T-helper 1 cell treated with Interleukin-12 subunit alpha and Interleukin-12 subunit beta and Interleukin-4 antibody, amounts not matched to agents 30 μg/mL and 1 μg/mL, for 36 hours (primary cell): ENCODE measurements around the gene NAA25.
A peak's percentile ranks its signal among the peaks of the same experiment; 100 is the strongest.
"Not testable (repeated sequence)": the region's sequence is repeated elsewhere in the genome, so short reads cannot be mapped to it uniquely, and the experiment has no call there.

Experiments
- H3K27ac Mint-ChIP-seq: one replicate; pipeline ENCODE4 v1.8.0; 2021; ENCODE audit warnings: mild to moderate bottlenecking, mixed read lengths
- H3K27me3 Mint-ChIP-seq: one replicate; pipeline ENCODE4 v1.8.0; 2021; ENCODE audit warnings: low read depth, mixed read lengths
- H3K36me3 Mint-ChIP-seq: one replicate; pipeline ENCODE4 v1.8.0; 2021; ENCODE audit warnings: low read depth, mixed read lengths
- H3K4me1 Mint-ChIP-seq: one replicate; pipeline ENCODE4 v1.8.0; 2021; ENCODE audit warnings: low read depth, mixed read lengths
- H3K4me3 Mint-ChIP-seq: one replicate; pipeline ENCODE4 v1.8.0; 2021; ENCODE audit warnings: mild to moderate bottlenecking, moderate library complexity, mixed read lengths
- H3K9me3 Mint-ChIP-seq: one replicate; pipeline ENCODE4 v1.8.0; 2021; ENCODE audit warnings: mixed read lengths

NAA25 gene

GRCh38 chr12:112013601-112014402 is 94.8 kb downstream of the NAA25 start:
- Mint-ChIP-seq H3K4me3 (peak overlapping the region; percentile 85), H3K36me3 (peaks cover 33% of the 10 kb centered on the region), H3K4me1 (peaks cover 45% of the 10 kb centered on the region), H3K27me3 (no peaks in the 10 kb centered on the region), H3K9me3 (peaks cover 8% of the 10 kb centered on the region), H3K27ac (peak overlapping the region; percentile 91)

- peaks cover 33% of the 10 kb centered on the region for H3K36me3 Mint-ChIP-seq
- H3K27ac Mint-ChIP-seq = peak within 1 kb of the TSS; percentile 91
- H3K27me3 Mint-ChIP-seq = no peaks in the 10 kb centered on the region
- peaks cover 8% of the 10 kb centered on the region for H3K9me3 Mint-ChIP-seq
- peak within 1 kb of the TSS; percentile 85 for H3K4me3 Mint-ChIP-seq
- H3K4me1 Mint-ChIP-seq = peaks cover 39% of the 10 kb centered on the region
Observed at GRCh38 chr12:112012775-112013600, 95.6 kb downstream of the NAA25 start, which contains the start of the genes ERP29 and TMEM116. TSS of gene ERP29 (plus strand) at chr12:112013426. CDS start at chr12:112013466, 40 bp downstream. TSS of gene TMEM116 (minus strand) at chr12:112013165. CDS start at chr12:112005270, 7,895 bp downstream.

GRCh38 chr12:112011685-112012084 is 96.9 kb downstream of the NAA25 start:
- peaks cover 29% of the 10 kb centered on the region for H3K36me3 Mint-ChIP-seq
- H3K9me3 Mint-ChIP-seq = peaks cover 8% of the 10 kb centered on the region
- H3K4me3 Mint-ChIP-seq = peak overlapping the region; percentile 85
- peaks cover 38% of the 10 kb centered on the region for H3K4me1 Mint-ChIP-seq
- H3K27me3 Mint-ChIP-seq = no peaks in the 10 kb centered on the region
- peak overlapping the region; percentile 91 for H3K27ac Mint-ChIP-seq

GRCh38 chr12:112010415-112011344 is 97.9 kb downstream of the NAA25 start:
- Mint-ChIP-seq H3K27me3 (no peaks in the 10 kb centered on the region), H3K36me3 (peaks cover 25% of the 10 kb centered on the region), H3K9me3 (peaks cover 1% of the 10 kb centered on the region), H3K4me1 (peaks cover 41% of the 10 kb centered on the region), H3K4me3 (peak overlapping the region; percentile 85), H3K27ac (no peak overlapping the region)

GRCh38 chr12:112009596-112009995 is 99.0 kb downstream of the NAA25 start:
- H3K9me3 Mint-ChIP-seq, H3K27ac Mint-ChIP-seq, H3K27me3 Mint-ChIP-seq, H3K4me3 Mint-ChIP-seq: not testable (repeated sequence)
- peaks cover 19% of the 10 kb centered on the region for H3K36me3 Mint-ChIP-seq
- peaks cover 38% of the 10 kb centered on the region for H3K4me1 Mint-ChIP-seq

- no peak overlapping the region for H3K27ac Mint-ChIP-seq
- H3K9me3 Mint-ChIP-seq = no peaks in the 10 kb centered on the region
- H3K4me1 Mint-ChIP-seq = peaks cover 33% of the 10 kb centered on the region
- peaks cover 13% of the 10 kb centered on the region for H3K36me3 Mint-ChIP-seq
- H3K27me3 Mint-ChIP-seq = no peaks in the 10 kb centered on the region
- H3K4me3 Mint-ChIP-seq = no peak overlapping the region
Observed at GRCh38 chr12:112008918-112009317, 99.7 kb downstream of the NAA25 start.

- H3K4me3 Mint-ChIP-seq = no peak overlapping the region
- H3K9me3 Mint-ChIP-seq = no peaks in the 10 kb centered on the region
- peaks cover 14% of the 10 kb centered on the region for H3K36me3 Mint-ChIP-seq
- peaks cover 35% of the 10 kb centered on the region for H3K4me1 Mint-ChIP-seq
- H3K27ac Mint-ChIP-seq = no peak overlapping the region
- no peaks in the 10 kb centered on the region for H3K27me3 Mint-ChIP-seq
Observed at GRCh38 chr12:112007945-112008344, 100.6 kb downstream of the NAA25 start.

GRCh38 chr12:112005419-112006395 is 102.9 kb downstream of the NAA25 start:
- H3K4me1 Mint-ChIP-seq = peaks cover 39% of the 10 kb centered on the region
- no peaks in the 10 kb centered on the region for H3K27me3 Mint-ChIP-seq
- peak overlapping the region; percentile 12 for H3K4me3 Mint-ChIP-seq
- H3K27ac Mint-ChIP-seq = no peak overlapping the region
- H3K9me3 Mint-ChIP-seq = no peaks in the 10 kb centered on the region
- H3K36me3 Mint-ChIP-seq = peaks cover 13% of the 10 kb centered on the region

GRCh38 chr12:112004041-112004440 is 104.5 kb downstream of the NAA25 start:
- H3K27ac Mint-ChIP-seq = no peak overlapping the region
- H3K36me3 Mint-ChIP-seq = peaks cover 11% of the 10 kb centered on the region
- no peak overlapping the region for H3K4me3 Mint-ChIP-seq
- H3K9me3 Mint-ChIP-seq = no peaks in the 10 kb centered on the region
- H3K27me3 Mint-ChIP-seq = no peaks in the 10 kb centered on the region
- H3K4me1 Mint-ChIP-seq = peaks cover 42% of the 10 kb centered on the region

- peak overlapping the region; percentile 44 for H3K4me3 Mint-ChIP-seq
- peaks cover 53% of the 10 kb centered on the region for H3K4me1 Mint-ChIP-seq
- peak overlapping the region; percentile 44 for H3K27ac Mint-ChIP-seq
- H3K36me3 Mint-ChIP-seq = peaks cover 16% of the 10 kb centered on the region
- no peaks in the 10 kb centered on the region for H3K27me3 Mint-ChIP-seq
- no peaks in the 10 kb centered on the region for H3K9me3 Mint-ChIP-seq
Observed at GRCh38 chr12:112001576-112001975, 107.0 kb downstream of the NAA25 start.

- H3K4me1 Mint-ChIP-seq = peaks cover 50% of the 10 kb centered on the region
- peaks cover 16% of the 10 kb centered on the region for H3K36me3 Mint-ChIP-seq
- peak overlapping the region; percentile 58 for H3K4me3 Mint-ChIP-seq
- H3K27me3 Mint-ChIP-seq = no peaks in the 10 kb centered on the region
- peak overlapping the region; percentile 11 for H3K27ac Mint-ChIP-seq
- no peaks in the 10 kb centered on the region for H3K9me3 Mint-ChIP-seq
Observed at GRCh38 chr12:112000820-112001219, 107.8 kb downstream of the NAA25 start.

- not testable (repeated sequence) for H3K4me3 Mint-ChIP-seq, H3K27me3 Mint-ChIP-seq, H3K27ac Mint-ChIP-seq, H3K9me3 Mint-ChIP-seq
- peaks cover 16% of the 10 kb centered on the region for H3K36me3 Mint-ChIP-seq
- H3K4me1 Mint-ChIP-seq = peaks cover 59% of the 10 kb centered on the region
Observed at GRCh38 chr12:111999129-111999528, 109.5 kb downstream of the NAA25 start.

- Mint-ChIP-seq H3K27ac (no peak overlapping the region), H3K36me3 (peaks cover 15% of the 10 kb centered on the region), H3K9me3 (no peaks in the 10 kb centered on the region), H3K27me3 (no peaks in the 10 kb centered on the region), H3K4me3 (no peak overlapping the region), H3K4me1 (peaks cover 67% of the 10 kb centered on the region)
Observed at GRCh38 chr12:111998015-111998414, 110.6 kb downstream of the NAA25 start.
